ENCODE measurements around the gene NCBP2.

NCBP2 gene

DNA sequence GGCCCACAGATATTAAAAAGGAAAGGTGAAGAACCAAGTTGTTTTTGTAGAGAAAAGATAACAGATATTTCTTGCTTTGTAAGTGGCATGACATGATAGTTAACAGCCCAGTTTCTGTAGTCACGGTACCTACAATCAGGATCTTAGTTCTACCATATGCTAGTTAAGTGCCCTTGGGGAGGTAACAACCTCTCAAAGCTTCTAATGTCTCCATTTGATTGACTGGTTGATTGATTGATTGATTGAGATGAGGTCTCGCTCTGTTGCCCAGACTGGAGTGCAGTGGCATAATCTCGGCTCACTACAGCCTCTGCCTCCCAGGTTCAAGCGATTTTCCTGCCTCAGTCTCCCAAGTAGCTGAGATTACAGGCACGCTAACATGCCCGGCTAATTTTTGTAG is 46.1 kb downstream of the NCBP2 start:
- Histone ChIP-seq H3F3A (ENCODE audit: insufficient read depth, low read length) (no peaks in the 10 kb centered on the region), H3K4me2 (ENCODE audit: low read length) (no peak overlapping the region), H3K36me3 (ENCODE audit: insufficient read depth, low read length) (peaks cover 43% of the 10 kb centered on the region), H3K79me2 (ENCODE audit: insufficient read depth, low read length) (peaks cover 38% of the 10 kb centered on the region), H3K9me2 (ENCODE audit: low read depth, low read length) (no peaks in the 10 kb centered on the region), H3K9ac (ENCODE audit: low read length) (no peak overlapping the region), H3K9me3 (ENCODE audit: low read length) (no peaks in the 10 kb centered on the region), H3K4me1 (ENCODE audit: insufficient read depth, low read length, severe bottlenecking) (no peaks in the 10 kb centered on the region), H3K27ac (ENCODE audit: low read depth, low read length, poor library complexity, severe bottlenecking) (no peak overlapping the region), H4K20me1 (ENCODE audit: insufficient read depth, low read length) (0 out of 2 replicates have a peak, but pooled peaks cover 4% of the 10 kb centered on the region), H3K4me3 (ENCODE audit: low read depth, low read length, poor library complexity, severe bottlenecking) (no peak overlapping the region), H2AFZ (ENCODE audit: low read length) (no peak overlapping the region), H3K27me3 (ENCODE audit: insufficient read depth, low read length) (no peaks in the 10 kb centered on the region)
- TF ChIP-seq, protein P1, sequence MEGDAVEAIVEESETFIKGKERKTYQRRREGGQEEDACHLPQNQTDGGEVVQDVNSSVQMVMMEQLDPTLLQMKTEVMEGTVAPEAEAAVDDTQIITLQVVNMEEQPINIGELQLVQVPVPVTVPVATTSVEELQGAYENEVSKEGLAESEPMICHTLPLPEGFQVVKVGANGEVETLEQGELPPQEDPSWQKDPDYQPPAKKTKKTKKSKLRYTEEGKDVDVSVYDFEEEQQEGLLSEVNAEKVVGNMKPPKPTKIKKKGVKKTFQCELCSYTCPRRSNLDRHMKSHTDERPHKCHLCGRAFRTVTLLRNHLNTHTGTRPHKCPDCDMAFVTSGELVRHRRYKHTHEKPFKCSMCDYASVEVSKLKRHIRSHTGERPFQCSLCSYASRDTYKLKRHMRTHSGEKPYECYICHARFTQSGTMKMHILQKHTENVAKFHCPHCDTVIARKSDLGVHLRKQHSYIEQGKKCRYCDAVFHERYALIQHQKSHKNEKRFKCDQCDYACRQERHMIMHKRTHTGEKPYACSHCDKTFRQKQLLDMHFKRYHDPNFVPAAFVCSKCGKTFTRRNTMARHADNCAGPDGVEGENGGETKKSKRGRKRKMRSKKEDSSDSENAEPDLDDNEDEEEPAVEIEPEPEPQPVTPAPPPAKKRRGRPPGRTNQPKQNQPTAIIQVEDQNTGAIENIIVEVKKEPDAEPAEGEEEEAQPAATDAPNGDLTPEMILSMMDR (IDR thresholded peaks at IDR 0.05; ENCODE audit: low read length) = no peak
- no peak for TF ChIP-seq EZH2 (IDR thresholded peaks at IDR 0.05; ENCODE audit: borderline replicate concordance, low read length)

DNA sequence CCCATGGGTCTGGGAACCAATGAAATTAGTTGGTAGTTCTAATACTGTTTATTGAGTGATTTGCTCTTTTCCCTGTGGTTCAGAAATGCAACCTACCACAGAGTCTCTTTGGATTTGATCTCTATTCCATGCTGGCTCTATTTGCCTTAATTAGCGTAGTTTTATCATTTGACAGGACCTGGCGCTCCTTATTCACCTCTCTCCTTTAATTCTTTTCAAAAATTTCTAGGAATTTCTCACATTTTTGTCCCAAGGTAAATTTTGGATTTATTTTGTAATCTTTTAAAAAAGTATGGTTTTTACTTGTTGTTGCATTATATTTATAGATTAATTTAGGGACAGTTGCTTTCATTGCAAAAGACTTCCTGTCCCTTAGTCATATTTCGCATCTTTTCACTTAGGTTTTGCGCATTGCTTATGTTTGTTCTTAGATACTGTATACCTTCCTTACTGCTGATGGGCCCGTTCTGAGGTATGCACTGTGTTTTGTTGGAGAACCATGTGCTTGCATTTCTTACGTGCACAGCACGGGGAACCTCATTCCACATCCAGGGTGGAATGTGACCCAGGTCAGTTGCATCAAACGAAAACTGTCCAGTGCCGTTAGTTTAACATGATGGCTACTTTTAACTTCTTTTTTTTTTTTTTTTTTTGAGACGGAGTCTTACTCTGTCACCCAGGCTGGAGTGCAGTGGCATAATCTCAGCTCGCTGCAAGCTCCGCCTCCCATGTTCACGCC is 47.6 kb downstream of the NCBP2 start:
- H3K79me2 ChIP-seq (ENCODE audit: insufficient read depth, low read length) = peaks cover 52% of the 10 kb centered on the region
- TF ChIP-seq EZH2 (IDR thresholded peaks at IDR 0.05; ENCODE audit: borderline replicate concordance, low read length) = no peak
- TF ChIP-seq, protein P1 (IDR thresholded peaks at IDR 0.05; ENCODE audit: low read length) = no peak
- no peak overlapping the region for H3K9ac ChIP-seq (ENCODE audit: low read length)
- no peaks in the 10 kb centered on the region for H3K27me3 ChIP-seq (ENCODE audit: insufficient read depth, low read length)
- H3K27ac ChIP-seq (ENCODE audit: low read depth, low read length, poor library complexity, severe bottlenecking) = no peak overlapping the region
- H3K36me3 ChIP-seq (ENCODE audit: insufficient read depth, low read length) = peaks cover 42% of the 10 kb centered on the region; the same call in 1 of the 2 replicates
- H3K4me1 ChIP-seq (ENCODE audit: insufficient read depth, low read length, severe bottlenecking) = peaks cover 9% of the 10 kb centered on the region
- peaks cover 4% of the 10 kb centered on the region; the same call in 1 of the 2 replicates for H4K20me1 ChIP-seq (ENCODE audit: insufficient read depth, low read length)
- H3K9me2 ChIP-seq (ENCODE audit: low read depth, low read length) = no peaks in the 10 kb centered on the region
- H2AFZ ChIP-seq (ENCODE audit: low read length) = no peak overlapping the region
- no peak overlapping the region for H3K4me3 ChIP-seq (ENCODE audit: low read depth, low read length, poor library complexity, severe bottlenecking)
- no peak overlapping the region for H3K4me2 ChIP-seq (ENCODE audit: low read length)
- no peaks in the 10 kb centered on the region for H3F3A ChIP-seq (ENCODE audit: insufficient read depth, low read length)
- no peaks in the 10 kb centered on the region for H3K9me3 ChIP-seq (ENCODE audit: low read length)

- no peaks in the 10 kb centered on the region for H3F3A ChIP-seq (ENCODE audit: insufficient read depth, low read length)
- no peaks in the 10 kb centered on the region for H3K9me3 ChIP-seq (ENCODE audit: low read length)
- peaks cover 9% of the 10 kb centered on the region for H3K4me1 ChIP-seq (ENCODE audit: insufficient read depth, low read length, severe bottlenecking)
- peaks cover 4% of the 10 kb centered on the region; the same call in 1 of the 2 replicates for H4K20me1 ChIP-seq (ENCODE audit: insufficient read depth, low read length)
- no peak overlapping the region for H3K4me2 ChIP-seq (ENCODE audit: low read length)
- H3K9me2 ChIP-seq (ENCODE audit: low read depth, low read length) = no peaks in the 10 kb centered on the region
- H3K27me3 ChIP-seq (ENCODE audit: insufficient read depth, low read length) = no peaks in the 10 kb centered on the region
- peaks cover 63% of the 10 kb centered on the region for H3K36me3 ChIP-seq (ENCODE audit: insufficient read depth, low read length)
- no peak overlapping the region for H3K9ac ChIP-seq (ENCODE audit: low read length)
- no peak overlapping the region for H3K4me3 ChIP-seq (ENCODE audit: low read depth, low read length, poor library complexity, severe bottlenecking)
- peaks cover 45% of the 10 kb centered on the region for H3K79me2 ChIP-seq (ENCODE audit: insufficient read depth, low read length)
- H2AFZ ChIP-seq (ENCODE audit: low read length) = no peak overlapping the region
- TF ChIP-seq, protein P1 (IDR thresholded peaks at IDR 0.05; ENCODE audit: low read length) = no peak
- no peak for TF ChIP-seq EZH2 (IDR thresholded peaks at IDR 0.05; ENCODE audit: borderline replicate concordance, low read length)
- H3K27ac ChIP-seq (ENCODE audit: low read depth, low read length, poor library complexity, severe bottlenecking) = no peak overlapping the region
Measured at GRCh38 chr3:196889844-196890708, 52.3 kb downstream of the NCBP2 start.

Data from OCI-LY1 (cell line).